ENCODE data around the gene EXOC3L4.

Gene EXOC3L4

GRCh38 chr14:103072595-103073366 is 21.7 kb upstream of the EXOC3L4 start:
- no peak for TF ChIP-seq KLF7 (tag by site-specific recombination; IDR thresholded peaks at IDR 0.05; ENCODE audit: borderline replicate concordance)
- TF ChIP-seq ZIC2 (tag by site-specific recombination; IDR thresholded peaks at IDR 0.05), result peak; percentile 42; the same call in 1 of the 2 replicates
- no peak for TF ChIP-seq HOXD13 (CRISPR knock-in tag; IDR thresholded peaks at IDR 0.05; ENCODE audit: borderline replicate concordance)
- TF ChIP-seq KLF17 (tag by site-specific recombination; IDR thresholded peaks at IDR 0.05), result peak; percentile 35; the same call in 1 of the 2 replicates
- no peak for TF ChIP-seq ZNF280C (tag by site-specific recombination; IDR thresholded peaks at IDR 0.05)
- TF ChIP-seq KLF1 (tag by site-specific recombination; IDR thresholded peaks at IDR 0.05), result peak; percentile 22; the same call in 1 of the 2 replicates
- peak; percentile 69 for TF ChIP-seq ZNF341 (tag by site-specific recombination; IDR thresholded peaks at IDR 0.05; ENCODE audit: low read depth)
- Histone ChIP-seq H3K4me3 (ENCODE audit: low read depth, low read length) (no peak overlapping the region), H3K27ac (ENCODE audit: extremely low read depth, low read depth, low read length) (no peak overlapping the region), H3K9me3 (ENCODE audit: control insufficient read depth, insufficient read depth, low read depth, low read length) (no peaks in the 10 kb centered on the region), H3K4me1 (ENCODE audit: control insufficient read depth, insufficient read depth, low read length) (peaks cover 4% of the 10 kb centered on the region; the same call in 1 of the 2 replicates), H3K36me3 (ENCODE audit: control insufficient read depth in 2 of 2, insufficient read depth in 1 of 2, low read length in 2 of 2) (no peaks in the 10 kb centered on the region)
- ChIA-PET CTCF (interaction anchor here (0.7 kb wide), 1 partner anchor 90 kb away, joined by 4 read pairs; no protein-coding TSS in a partner anchor), POLR2A (no interaction called here)

- Histone ChIP-seq H3K4me3 (ENCODE audit: low read depth, low read length) (no peak overlapping the region), H3K4me1 (ENCODE audit: control insufficient read depth, insufficient read depth, low read length) (0 out of 2 replicates have a peak, but pooled peaks cover 3% of the 10 kb centered on the region), H3K27ac (ENCODE audit: extremely low read depth, low read depth, low read length) (no peak overlapping the region), H3K9me3 (ENCODE audit: control insufficient read depth, insufficient read depth, low read depth, low read length) (no peaks in the 10 kb centered on the region), H3K36me3 (ENCODE audit: control insufficient read depth in 2 of 2, insufficient read depth in 1 of 2, low read length in 2 of 2) (no peaks in the 10 kb centered on the region)
- ChIA-PET POLR2A (interaction anchor here (1.8 kb wide), 1 partner anchor 261 kb away, joined by 4 read pairs; the partner anchor contains the start of gene EIF5), CTCF (interaction anchor here (0.7 to 1.1 kb wide), 2 partner anchors 91 to 221 kb away, joined by 4 to 6 read pairs; no protein-coding TSS in a partner anchor)
- TF ChIP-seq PRDM10 (tag by site-specific recombination; IDR thresholded peaks at IDR 0.05) (peak; percentile 91), ZNF777 (tag by site-specific recombination; IDR thresholded peaks at IDR 0.05; ENCODE audit: borderline replicate concordance) (no peak)
Measured at GRCh38 chr14:103073367-103073875, 21.1 kb upstream of the EXOC3L4 start.

- H3K9me3 ChIP-seq (ENCODE audit: control insufficient read depth, insufficient read depth, low read depth, low read length), result no peaks in the 10 kb centered on the region
- POLR2A ChIA-PET, result interaction anchor here (1.8 kb wide), 1 partner anchor 260 kb away, joined by 4 read pairs; the partner anchor contains the start of gene EIF5
- no peak overlapping the region for H3K27ac ChIP-seq (ENCODE audit: extremely low read depth, low read depth, low read length)
- H3K36me3 ChIP-seq (ENCODE audit: control insufficient read depth in 2 of 2, insufficient read depth in 1 of 2, low read length in 2 of 2), result no peaks in the 10 kb centered on the region
- CTCF ChIA-PET, result interaction anchor here (0.8 to 4.4 kb wide), 13 partner anchors 15 to 380 kb away, joined by 3 to 37 read pairs (median 4); partner anchors contain the start of gene CDC42BPB
- 0 out of 2 replicates have a peak, but pooled peaks cover 3% of the 10 kb centered on the region for H3K4me1 ChIP-seq (ENCODE audit: control insufficient read depth, insufficient read depth, low read length)
- no peak overlapping the region for H3K4me3 ChIP-seq (ENCODE audit: low read depth, low read length)
- peak; percentile 34; the same call in 1 of the 2 replicates for TF ChIP-seq ZFHX2 (tag by site-specific recombination; conservative IDR thresholded peaks at IDR 0.05)
- TF ChIP-seq KLF1 (tag by site-specific recombination; IDR thresholded peaks at IDR 0.05), result peak; percentile 73
- TF ChIP-seq ELK4 (IDR thresholded peaks at IDR 0.05; ENCODE audit: borderline replicate concordance, low read depth, low read length), result no peak
- no peak for TF ChIP-seq HIC1 (tag by site-specific recombination; IDR thresholded peaks at IDR 0.05)
- TF ChIP-seq YY2 (tag by site-specific recombination; IDR thresholded peaks at IDR 0.05), result peak; percentile 26; the same call in 1 of the 2 replicates
- TF ChIP-seq SCRT1 (tag by site-specific recombination; IDR thresholded peaks at IDR 0.05; ENCODE audit: borderline replicate concordance), result no peak
- TF ChIP-seq SCRT2 (tag by site-specific recombination; IDR thresholded peaks at IDR 0.05), result peak; percentile 48
- no peak for TF ChIP-seq ZNF530 (tag by site-specific recombination; IDR thresholded peaks at IDR 0.05; ENCODE audit: low read depth)
Measured at GRCh38 chr14:103073876-103074728, 20.4 kb upstream of the EXOC3L4 start.
